ENCODE measurements around the gene ZXDC. TPM values are rescaled to one million over a fixed set of nuclear protein-coding genes. Genes with fewer than 3 reads are reported as not detected.

Gene ZXDC
- total RNA-seq, 4 donors from 2014 or later, result 22.7 to 47.0 (median 27.9) TPM

- DNase-seq (ENCODE audit: low spot score) (no peak), ATAC-seq (ENCODE audit: low FRiP score) (no peak)
- no peak for TF ChIP-seq CTCF (IDR thresholded peaks at IDR 0.05)
Measured at GRCh38 chr3:126390751-126391150, 84.9 kb downstream of the ZXDC start.

GRCh38 chr3:126390201-126390600 is 85.5 kb downstream of the ZXDC start:
- no peak for TF ChIP-seq CTCF (IDR thresholded peaks at IDR 0.05)
- DNase-seq (ENCODE audit: low spot score) (no peak), ATAC-seq (ENCODE audit: low FRiP score) (no peak)

- no peak for TF ChIP-seq CTCF (IDR thresholded peaks at IDR 0.05)
- ATAC-seq (ENCODE audit: low FRiP score) (no peak), DNase-seq (ENCODE audit: low spot score) (no peak)
Measured at GRCh38 chr3:126389794-126390146, 85.9 kb downstream of the ZXDC start.

GRCh38 chr3:126389112-126389793 is 86.4 kb downstream of the ZXDC start:
- peak; percentile 94 for ATAC-seq (ENCODE audit: low FRiP score)
- peak; percentile 60 for DNase-seq (ENCODE audit: low spot score)
- peak in 2 of 3 donors; percentile 90 to 94 for TF ChIP-seq CTCF (IDR thresholded peaks at IDR 0.05)

Other genes with a start within 250 kb of the ZXDC start
- 10 to 100 TPM; 22.3 to 73.1 (median 59.9) TPM for gene KLF15, start 118.5 kb downstream of the ZXDC start, total RNA-seq
- not detected for gene CFAP100, start 81.0 kb downstream of the ZXDC start, total RNA-seq
- not detected for gene UROC1, start 41.9 kb upstream of the ZXDC start, total RNA-seq
- 1 to 10 TPM in 2 of 4 donors, under 1 TPM in 1, not detected in 1; 0.46 to 2.3 (median 1.7) TPM for gene CHST13, start 48.3 kb upstream of the ZXDC start, total RNA-seq
- gene C3orf22, start 83.0 kb upstream of the ZXDC start, total RNA-seq, result not detected
- 10 to 100 TPM in 1 of 4 donors, 1 to 10 TPM in 3; 6.4 to 12.5 (median 8.3) TPM for gene TXNRD3, start 179.2 kb upstream of the ZXDC start, total RNA-seq
- gene CHCHD6, start 228.3 kb upstream of the ZXDC start, total RNA-seq, result 10 to 100 TPM in 2 of 4 donors, 1 to 10 TPM in 2; 7.5 to 19.7 (median 11.5) TPM

All from omental fat pad (tissue), 4 donors.